Liver (tissue), 9 donors: ENCODE results near the gene POFUT2. TPM values are rescaled to one million over a fixed set of nuclear protein-coding genes. Genes with fewer than 3 reads are reported as not detected.

ENCODE experiments used
- DNase-seq: peaks from one replicate; pipeline ENCODE4 v3.0.0-alpha.2; 2017; ENCODE audit warnings: low spot score
- H3K27ac ChIP-seq, 2 donors: one replicate each; pipeline ENCODE4 v1.7.0; 2013; ENCODE audit warnings: inconsistent platforms in 2 of 2, low read length in 2 of 2, control low read depth in 1 of 2, low read depth in 1 of 2, mild to moderate bottlenecking in 1 of 2
- H3K27me3 ChIP-seq, 4 donors: one replicate each; pipeline versions ENCODE4 v1.6.1 to v1.7.0; 2013; ENCODE audit warnings: low read length in 3 of 4, inconsistent platforms in 1 of 4, mild to moderate bottlenecking in 1 of 4, moderate library complexity in 1 of 4; ENCODE audit not compliant: control insufficient read depth in 4 of 4, insufficient read depth in 4 of 4
- H3K36me3 ChIP-seq, 4 donors: one replicate each; pipeline versions ENCODE4 v1.6.1 to v1.7.0; 2013; ENCODE audit warnings: low read length in 3 of 4, mild to moderate bottlenecking in 3 of 4, low read depth in 1 of 4, moderate library complexity in 1 of 4; ENCODE audit not compliant: control insufficient read depth in 4 of 4, insufficient read depth in 3 of 4
- H3K4me1 ChIP-seq, 4 donors: one replicate each; pipeline versions ENCODE4 v1.6.1 to v1.7.0; 2013; ENCODE audit warnings: low read length in 3 of 4, mild to moderate bottlenecking in 3 of 4, moderate library complexity in 1 of 4; ENCODE audit not compliant: control insufficient read depth in 4 of 4, insufficient read depth in 4 of 4
- H3K4me3 ChIP-seq, 3 donors: one replicate each; pipeline versions ENCODE4 v1.6.1 to v1.7.0; 2013; ENCODE audit warnings: low read length in 3 of 3, control low read depth in 1 of 3, low read depth in 1 of 3, mild to moderate bottlenecking in 1 of 3
- H3K9ac ChIP-seq, 2 donors: one replicate each; pipeline ENCODE4 v1.7.0; 2013; ENCODE audit warnings: low read length in 2 of 2, mild to moderate bottlenecking in 2 of 2, moderate library complexity in 2 of 2, control low read depth in 1 of 2, low read depth in 1 of 2
- H3K9me3 ChIP-seq, 4 donors: one replicate each; pipeline versions ENCODE4 v1.6.1 to v1.7.0; 2013; ENCODE audit warnings: low read length in 3 of 4; ENCODE audit not compliant: control insufficient read depth in 4 of 4
- ATF3 ChIP-seq: IDR thresholded peaks from 2 replicates; pipeline ENCODE4 v1.6.1; 2016; ENCODE audit warnings: antibody characterized with exemption
- EGR1 ChIP-seq, 2 donors: IDR thresholded peaks; 2 replicates each; pipeline ENCODE4 v1.6.1; 2016 to 2018; ENCODE audit warnings: antibody characterized with exemption in 2 of 2, low read depth in 2 of 2
- FOXA1 ChIP-seq: IDR thresholded peaks from 2 replicates; pipeline ENCODE4 v1.6.1; 2016; ENCODE audit warnings: antibody characterized with exemption
- HNF4A ChIP-seq, 2 donors: conservative IDR thresholded peaks; 2 replicates each; pipeline ENCODE4 v1.6.1; 2016; ENCODE audit warnings: antibody characterized with exemption in 2 of 2, mild to moderate bottlenecking in 2 of 2
- HNF4G ChIP-seq: IDR thresholded peaks from 2 replicates; pipeline ENCODE4 v1.6.1; 2016; ENCODE audit warnings: antibody characterized with exemption
- JUND ChIP-seq, 2 donors: IDR thresholded peaks; 2 replicates each; pipeline ENCODE4 v1.6.1; 2016; ENCODE audit warnings: antibody characterized with exemption in 2 of 2
- MAX ChIP-seq: IDR thresholded peaks from 2 replicates; pipeline ENCODE4 v1.6.1; 2016; ENCODE audit warnings: antibody characterized with exemption
- NR2F2 ChIP-seq: IDR thresholded peaks from 2 replicates; pipeline ENCODE4 v1.6.1; 2016; ENCODE audit warnings: antibody characterized with exemption
- RAD21 ChIP-seq, 2 donors: IDR thresholded peaks; 2 replicates each; pipeline ENCODE4 v1.6.1; 2016; ENCODE audit warnings: antibody characterized with exemption in 2 of 2, mild to moderate bottlenecking in 2 of 2
- RXRA ChIP-seq, 2 donors: IDR thresholded peaks; 2 replicates each; pipeline ENCODE4 v1.6.1; 2017 to 2018; ENCODE audit warnings: antibody characterized with exemption in 2 of 2, mild to moderate bottlenecking in 1 of 2
- TAF1 ChIP-seq: conservative IDR thresholded peaks from 2 replicates; pipeline ENCODE4 v1.6.1; 2016; ENCODE audit warnings: antibody characterized with exemption, mild to moderate bottlenecking
- YY1 ChIP-seq: IDR thresholded peaks from 2 replicates; pipeline ENCODE4 v1.6.1; 2016; ENCODE audit warnings: antibody characterized with exemption, mild to moderate bottlenecking
- WGBS: extraction: QIAGEN DNeasy Blood & Tissue Kit; methylation state at CpG from one replicate; pipeline ENCODE4 v1.1.7; 2013; 5-methylcytosine and 5-hydroxymethylcytosine counted together
- polyA plus RNA-seq, 2 donors: library from polyadenylated mRNA; stranded (reverse) in 1 of 2; unstranded in 1 of 2; fragments of 200-250 nt in 1 of 2; fragments of >200 nt in 1 of 2; fragmentation: Nextera tagmentation in 1 of 2; extraction: Ambion mirVana in 1 of 2; gene quantifications; one replicate each; pipeline versions ENCODE4 v1.2.1 to v1.2.3, GENCODE V29; 2013 to 2015
- total RNA-seq, 2 donors: library from RNA; depleted of rRNA; stranded (reverse); fragments of >200 nt; gene quantifications; one replicate each; pipeline ENCODE4 v1.2.3, GENCODE V29; 2014
- donor health status: healthy.
- donor health status: healthy.
- donor health status: healthy.
- donor health status: healthy.
- donor health status: healthy.

POFUT2 gene
- total and polyA plus RNA-seq, 4 donors = 3.3 to 15.6 (median 7.9) TPM

- DNase-seq = no peak
- H3K9ac ChIP-seq = no peak overlapping the region
- no peak overlapping the region for H3K27ac ChIP-seq
- peaks cover 8 to 37% (median 10%) of the 10 kb centered on the region in 4 donors for H3K4me1 ChIP-seq
- H3K27me3 ChIP-seq = no peaks in the 10 kb centered on the region
- no peak overlapping the region for H3K4me3 ChIP-seq
- no peaks in the 10 kb centered on the region for H3K36me3 ChIP-seq
- 56% methylated on average over 4 of the region's 4 CpGs for WGBS
- no peaks in the 10 kb centered on the region for H3K9me3 ChIP-seq
- TF ChIP-seq HNF4A (conservative IDR thresholded peaks at IDR 0.05) (peak; percentile 21 to 38), RXRA (IDR thresholded peaks at IDR 0.05) (peak in 1 of 2 donors; percentile 22), NR2F2 (no peak)
These were observed 10.2 kb upstream of the POFUT2 start for GRCh38 chr21:45297869-45298268.

DNA sequence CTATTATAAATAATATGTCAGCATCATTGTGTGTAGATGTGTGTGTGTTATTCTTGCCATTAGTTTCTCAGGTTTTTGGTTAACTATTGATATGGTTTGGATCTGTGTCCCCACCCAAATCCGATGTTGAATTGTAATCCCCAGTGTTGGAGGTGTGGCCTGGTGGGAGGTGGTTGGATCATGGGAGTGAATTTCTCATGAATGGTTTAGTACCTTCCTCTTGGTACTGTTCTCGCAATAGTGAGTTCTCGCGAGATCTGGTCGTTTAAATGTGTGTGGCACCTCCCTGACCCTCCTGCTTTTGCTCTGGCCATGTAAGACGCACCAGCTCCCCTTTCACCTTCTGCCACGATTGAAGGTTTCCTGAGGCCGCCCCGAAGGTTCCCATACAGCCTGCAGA is 9.6 kb upstream of the POFUT2 start:
- Histone ChIP-seq H3K4me1 (peaks cover 8 to 39% (median 13%) of the 10 kb centered on the region in 4 donors), H3K27ac (peak overlapping the region in 1 of 2 donors; percentile 11), H3K36me3 (no peaks in the 10 kb centered on the region), H3K9ac (no peak overlapping the region), H3K9me3 (no peaks in the 10 kb centered on the region), H3K4me3 (no peak overlapping the region), H3K27me3 (no peaks in the 10 kb centered on the region)
- TF ChIP-seq ATF3 (no peak), HNF4A (conservative IDR thresholded peaks at IDR 0.05) (no peak), JUND (IDR thresholded peaks at IDR 0.05) (no peak), MAX (no peak), RXRA (IDR thresholded peaks at IDR 0.05) (no peak), RAD21 (IDR thresholded peaks at IDR 0.05) (no peak), YY1 (no peak), FOXA1 (no peak), TAF1 (no peak)
- no peak for DNase-seq
- 97% methylated on average over 9 of the region's 9 CpGs for WGBS

- no peaks in the 10 kb centered on the region for H3K27me3 ChIP-seq
- no peaks in the 10 kb centered on the region for H3K36me3 ChIP-seq
- H3K27ac ChIP-seq = peak overlapping the region in 1 of 2 donors; percentile 11
- H3K4me3 ChIP-seq = no peak overlapping the region
- DNase-seq = no peak
- 96% methylated on average over 7 of the region's 7 CpGs for WGBS
- no peak overlapping the region for H3K9ac ChIP-seq
- TF ChIP-seq FOXA1 (no peak), ATF3 (no peak)
- no peaks in the 10 kb centered on the region for H3K9me3 ChIP-seq
- peaks cover 8 to 40% (median 16%) of the 10 kb centered on the region in 4 donors for H3K4me1 ChIP-seq
These were observed 8.9 kb upstream of the POFUT2 start for GRCh38 chr21:45296638-45297037.

DNA sequence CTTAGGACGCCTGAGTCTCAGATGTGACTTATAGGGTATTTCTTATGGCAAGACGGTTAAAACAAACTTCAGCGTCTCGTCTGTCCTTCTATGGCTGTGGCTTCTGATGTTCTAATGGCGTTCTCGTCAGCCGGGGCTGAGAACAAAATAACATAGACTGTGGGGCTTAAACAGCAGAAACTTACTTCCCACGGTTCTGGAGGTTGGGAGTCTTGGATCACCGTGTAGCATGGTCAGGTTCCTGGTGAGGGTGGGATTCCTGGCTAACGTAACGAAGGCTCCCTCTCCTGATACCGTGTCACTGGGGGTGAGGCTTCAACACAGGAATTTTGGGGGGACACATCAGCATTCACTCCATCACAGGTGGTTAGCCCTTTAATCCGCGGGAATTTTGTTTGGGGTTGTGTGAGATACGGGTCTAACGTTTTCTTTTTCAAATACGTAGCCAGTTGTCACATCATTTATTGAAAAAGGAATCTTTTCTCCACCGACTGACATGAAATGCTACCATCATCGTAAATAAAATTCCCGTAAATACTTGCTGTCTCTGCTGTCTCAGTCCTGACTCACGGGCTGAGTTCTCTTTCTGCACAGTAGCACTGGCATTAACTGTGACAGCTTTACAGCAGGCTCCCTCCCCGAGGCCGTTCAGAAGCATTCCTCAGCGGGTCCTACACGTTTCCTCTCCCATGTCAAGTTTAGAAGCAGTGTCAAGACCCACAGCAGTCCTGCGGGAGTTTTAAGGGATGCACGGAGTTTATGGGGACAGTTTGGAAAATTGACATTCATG is 8.1 kb upstream of the POFUT2 start:
- Histone ChIP-seq H3K4me3 (no peak overlapping the region), H3K4me1 (peaks cover 6 to 40% (median 16%) of the 10 kb centered on the region in 4 donors), H3K9me3 (no peaks in the 10 kb centered on the region), H3K27me3 (no peaks in the 10 kb centered on the region), H3K36me3 (no peaks in the 10 kb centered on the region), H3K27ac (peak overlapping the region; percentile 84 to 87), H3K9ac (no peak overlapping the region)
- DNase-seq = no peak
- 92% methylated on average over 27 of the region's 27 CpGs for WGBS
- TF ChIP-seq MAX = no peak
- no peak for TF ChIP-seq HNF4G
- TF ChIP-seq EGR1 (IDR thresholded peaks at IDR 0.05; ENCODE audit: low read depth in 2 of 2) = no peak
